ENCODE results near the gene DGKG.

The DGKG gene

DNA sequence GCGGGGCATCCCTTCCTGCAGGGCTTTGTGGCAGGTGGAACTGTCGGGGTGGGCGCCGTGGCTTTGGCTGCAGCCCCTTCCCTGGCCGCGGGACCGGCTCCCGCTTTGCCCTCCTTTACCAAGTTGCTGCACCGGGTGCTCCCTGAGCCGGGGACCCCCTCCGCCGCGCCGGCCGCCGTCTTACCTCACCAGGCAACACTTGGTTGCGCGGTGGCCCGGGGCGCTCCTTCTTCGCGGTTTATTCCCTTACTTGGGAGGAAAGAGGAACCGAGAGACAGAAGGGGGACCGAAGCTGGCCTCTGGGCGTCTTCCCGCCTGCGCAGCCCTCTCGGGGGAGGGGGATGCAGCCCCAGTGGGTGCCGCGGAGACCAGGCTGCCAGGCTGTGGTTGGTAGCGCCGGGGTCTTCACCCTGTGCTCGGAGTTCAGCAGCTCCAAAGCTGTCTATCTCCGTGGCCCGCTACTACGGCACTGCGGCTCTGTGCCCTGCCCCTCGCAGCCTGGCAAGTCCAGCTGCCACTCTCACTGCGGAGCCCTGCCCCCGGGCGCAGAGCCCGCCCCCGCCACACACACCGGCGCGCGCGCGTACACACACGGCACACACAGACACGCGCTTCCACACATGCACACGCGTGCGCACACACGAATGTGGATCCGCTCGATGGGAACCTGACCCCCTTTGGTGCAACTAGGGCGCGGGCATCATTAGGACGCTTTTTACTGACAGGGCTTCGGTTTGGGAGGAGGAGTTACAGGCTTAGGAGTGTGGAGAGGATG is at the start of gene DGKG:
Gene DGKG, minus strand, starts transcription at position 473 of the 775 bp plus-strand sequence. CDS start 41,775 bp downstream, outside the sequence.
- H3K36me3 ChIP-seq (ENCODE audit: insufficient read depth, insufficient read length, low read length): no peaks in the 10 kb centered on the region
- TF ChIP-seq SUZ12 (IDR thresholded peaks at IDR 0.05; ENCODE audit: extremely low read depth, insufficient read depth, insufficient read length): no peak
- no peak for TF ChIP-seq YY1 (IDR thresholded peaks at IDR 0.05; ENCODE audit: insufficient read depth, insufficient read length)
- TF ChIP-seq ZNF274 (IDR thresholded peaks at IDR 0.05; ENCODE audit: low read depth, low read length): no peak
- H3K9me3 ChIP-seq (ENCODE audit: insufficient read depth, low read length): no peaks in the 10 kb centered on the region
- H3K9ac ChIP-seq (ENCODE audit: insufficient read length, low read depth): peak within 1 kb of the TSS; percentile 68
- H3K4me1 ChIP-seq (ENCODE audit: insufficient read depth, insufficient read length): peaks cover 7% of the 10 kb centered on the region
- H3K27me3 ChIP-seq (ENCODE audit: insufficient read depth, insufficient read length): peaks cover 55% of the 10 kb centered on the region
- H3K4me3 ChIP-seq (ENCODE audit: insufficient read length, low read depth): peak within 1 kb of the TSS; percentile 47
- DNase-seq (ENCODE audit: low read depth, low spot score): no peak

DNA sequence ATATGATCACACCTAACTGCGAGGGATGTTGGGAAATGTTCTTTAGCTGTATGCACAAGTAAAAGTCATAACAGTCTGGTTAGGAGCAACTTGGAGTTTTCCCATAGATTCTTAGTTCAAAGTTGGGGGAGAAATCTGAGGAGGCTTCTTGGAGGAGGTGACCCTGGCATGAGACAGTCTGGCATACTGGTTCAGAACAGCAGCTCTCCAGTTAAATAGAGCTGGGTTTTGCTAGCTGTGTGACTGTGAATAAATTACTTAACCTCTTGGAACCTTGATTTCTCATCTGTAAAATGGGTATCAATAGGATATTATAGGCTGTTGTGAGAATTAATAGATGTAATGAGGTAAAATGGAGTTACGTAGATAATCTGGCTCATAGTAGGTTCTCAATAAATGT is 49.1 kb upstream of the DGKG start:
- no peak overlapping the region for H3K9ac ChIP-seq (ENCODE audit: insufficient read length, low read depth)
- DNase-seq (ENCODE audit: low read depth, low spot score): no peak
- no peaks in the 10 kb centered on the region for H3K9me3 ChIP-seq (ENCODE audit: insufficient read depth, low read length)
- H3K4me3 ChIP-seq (ENCODE audit: insufficient read length, low read depth): no peak overlapping the region
- no peaks in the 10 kb centered on the region for H3K36me3 ChIP-seq (ENCODE audit: insufficient read depth, insufficient read length, low read length)
- H3K27me3 ChIP-seq (ENCODE audit: insufficient read depth, insufficient read length): no peaks in the 10 kb centered on the region
- H3K4me1 ChIP-seq (ENCODE audit: insufficient read depth, insufficient read length): peaks cover 3% of the 10 kb centered on the region
- no peak for TF ChIP-seq YY1 (IDR thresholded peaks at IDR 0.05; ENCODE audit: insufficient read depth, insufficient read length)
- TF ChIP-seq ZNF274 (IDR thresholded peaks at IDR 0.05; ENCODE audit: low read depth, low read length): no peak
- no peak for TF ChIP-seq SUZ12 (IDR thresholded peaks at IDR 0.05; ENCODE audit: extremely low read depth, insufficient read depth, insufficient read length)

DNA sequence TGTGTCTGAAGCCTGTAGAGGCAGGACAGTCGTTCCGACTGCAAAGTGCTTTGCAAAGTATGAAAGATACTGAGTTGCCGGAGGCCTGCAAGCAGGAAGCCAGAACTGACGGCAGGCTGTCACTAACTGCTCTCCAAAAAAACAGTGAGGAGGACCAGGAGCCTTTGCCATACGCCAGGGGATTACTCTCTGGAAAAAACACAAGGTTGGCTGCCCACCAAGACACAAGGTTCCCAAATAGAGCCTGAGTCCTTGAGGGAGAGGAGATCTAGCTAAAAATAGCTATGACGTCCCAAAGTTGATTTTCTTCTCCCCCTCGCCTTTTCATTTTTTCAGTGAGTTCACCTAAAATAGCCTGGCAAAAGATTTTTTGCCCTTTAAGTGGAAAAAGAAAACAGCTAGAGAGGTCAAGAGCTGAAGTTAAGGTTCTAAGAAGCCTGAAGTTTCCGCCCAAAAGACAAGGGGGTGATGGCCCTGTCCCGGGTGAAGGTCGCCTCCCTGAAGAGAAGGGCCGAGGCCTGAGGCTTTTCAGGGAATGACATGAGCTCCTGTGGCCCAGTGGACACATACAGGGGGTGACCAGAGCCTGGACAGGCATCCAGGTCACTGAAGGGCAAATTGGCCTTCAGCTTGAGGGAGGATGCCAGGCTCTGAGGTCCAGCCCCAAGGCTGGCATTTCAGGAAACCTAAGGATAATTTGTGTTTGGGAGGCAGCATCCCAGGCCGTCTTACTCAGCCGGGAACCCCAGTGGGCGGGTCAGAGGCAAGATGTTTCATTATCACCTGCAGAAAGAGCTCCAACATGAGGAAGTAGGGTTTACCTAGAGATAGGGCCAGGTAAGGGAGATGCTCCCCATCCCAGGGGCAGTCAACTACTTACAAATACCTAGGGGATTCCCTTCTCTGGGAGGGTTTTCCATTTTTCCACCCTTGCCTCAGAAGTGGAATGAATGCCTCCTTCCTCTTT is 44.9 kb upstream of the DGKG start:
- H3K9me3 ChIP-seq (ENCODE audit: insufficient read depth, low read length): no peaks in the 10 kb centered on the region
- DNase-seq (ENCODE audit: low read depth, low spot score): no peak

DNA sequence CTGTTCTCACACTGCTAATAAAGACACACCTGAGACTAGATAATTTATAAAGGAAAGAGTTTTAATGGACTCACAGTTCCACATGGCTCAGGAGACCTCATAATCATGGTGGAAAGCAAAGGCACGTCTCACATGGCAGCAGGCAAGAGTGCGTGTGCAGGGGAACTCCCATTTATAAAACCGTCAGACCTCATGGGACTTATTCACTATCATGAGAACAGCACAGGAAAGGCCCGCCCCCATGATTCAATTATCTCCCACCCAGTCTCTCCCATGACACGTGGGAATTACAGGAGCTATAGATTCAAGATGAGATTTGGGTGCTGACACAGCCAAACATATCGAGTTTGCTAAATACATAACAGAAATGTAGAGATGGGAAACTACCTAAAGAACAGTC is 39.5 kb upstream of the DGKG start:
- TF ChIP-seq YY1 (IDR thresholded peaks at IDR 0.05; ENCODE audit: insufficient read depth, insufficient read length): no peak
- TF ChIP-seq ZNF274 (IDR thresholded peaks at IDR 0.05; ENCODE audit: low read depth, low read length): no peak
- TF ChIP-seq SUZ12 (IDR thresholded peaks at IDR 0.05; ENCODE audit: extremely low read depth, insufficient read depth, insufficient read length): no peak
- H3K9ac ChIP-seq (ENCODE audit: insufficient read length, low read depth): no peak overlapping the region
- no peaks in the 10 kb centered on the region for H3K27me3 ChIP-seq (ENCODE audit: insufficient read depth, insufficient read length)
- H3K9me3 ChIP-seq (ENCODE audit: insufficient read depth, low read length): no peaks in the 10 kb centered on the region
- no peaks in the 10 kb centered on the region for H3K36me3 ChIP-seq (ENCODE audit: insufficient read depth, insufficient read length, low read length)
- H3K4me1 ChIP-seq (ENCODE audit: insufficient read depth, insufficient read length): peaks cover 2% of the 10 kb centered on the region
- H3K4me3 ChIP-seq (ENCODE audit: insufficient read length, low read depth): no peak overlapping the region
- no peak for DNase-seq (ENCODE audit: low read depth, low spot score)

More for the DNA sequence above, 44.9 kb upstream of the DGKG start:
- no peaks in the 10 kb centered on the region for H3K27me3 ChIP-seq (ENCODE audit: insufficient read depth, insufficient read length)
- no peak overlapping the region for H3K9ac ChIP-seq (ENCODE audit: insufficient read length, low read depth)
- H3K4me3 ChIP-seq (ENCODE audit: insufficient read length, low read depth): no peak overlapping the region
- H3K36me3 ChIP-seq (ENCODE audit: insufficient read depth, insufficient read length, low read length): no peaks in the 10 kb centered on the region
- peaks cover 3% of the 10 kb centered on the region for H3K4me1 ChIP-seq (ENCODE audit: insufficient read depth, insufficient read length)
- no peak for TF ChIP-seq YY1 (IDR thresholded peaks at IDR 0.05; ENCODE audit: insufficient read depth, insufficient read length)
- no peak for TF ChIP-seq ZNF274 (IDR thresholded peaks at IDR 0.05; ENCODE audit: low read depth, low read length)
- TF ChIP-seq SUZ12 (IDR thresholded peaks at IDR 0.05; ENCODE audit: extremely low read depth, insufficient read depth, insufficient read length): no peak

- no peak for DNase-seq (ENCODE audit: low read depth, low spot score)
- no peaks in the 10 kb centered on the region for H3K9me3 ChIP-seq (ENCODE audit: insufficient read depth, low read length)
- TF ChIP-seq ZNF274 (IDR thresholded peaks at IDR 0.05; ENCODE audit: low read depth, low read length) (no peak), YY1 (IDR thresholded peaks at IDR 0.05; ENCODE audit: insufficient read depth, insufficient read length) (no peak), SUZ12 (IDR thresholded peaks at IDR 0.05; ENCODE audit: extremely low read depth, insufficient read depth, insufficient read length) (no peak)
- no peaks in the 10 kb centered on the region for H3K27me3 ChIP-seq (ENCODE audit: insufficient read depth, insufficient read length)
- no peaks in the 10 kb centered on the region for H3K36me3 ChIP-seq (ENCODE audit: insufficient read depth, insufficient read length, low read length)
- peaks cover 2% of the 10 kb centered on the region for H3K4me1 ChIP-seq (ENCODE audit: insufficient read depth, insufficient read length)
- no peak overlapping the region for H3K4me3 ChIP-seq (ENCODE audit: insufficient read length, low read depth)
- H3K9ac ChIP-seq (ENCODE audit: insufficient read length, low read depth): no peak overlapping the region
Measured at GRCh38 chr3:186400662-186401061, 38.6 kb upstream of the DGKG start.

DNA sequence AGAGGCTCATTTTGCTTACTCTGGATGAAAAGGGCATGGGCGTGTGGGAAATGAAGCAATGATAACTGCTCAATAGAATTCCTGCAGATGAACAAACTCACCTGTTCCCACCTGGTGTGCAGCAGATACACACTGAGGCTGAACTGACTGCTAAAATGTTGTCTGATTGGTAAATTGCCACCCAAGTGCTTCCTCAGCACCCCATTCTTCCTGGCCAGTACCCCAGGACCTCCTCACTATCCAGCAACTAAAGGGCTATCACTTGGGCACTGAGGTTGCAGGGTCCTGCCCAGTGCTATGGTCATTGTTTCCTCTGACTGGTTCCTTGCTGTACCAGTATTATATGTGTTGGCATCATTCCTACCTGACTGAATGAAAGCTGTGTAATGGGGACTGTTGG is 38.0 kb upstream of the DGKG start:
- Histone ChIP-seq H3K4me3 (ENCODE audit: insufficient read length, low read depth) (no peak overlapping the region), H3K27me3 (ENCODE audit: insufficient read depth, insufficient read length) (no peaks in the 10 kb centered on the region), H3K9ac (ENCODE audit: insufficient read length, low read depth) (no peak overlapping the region), H3K9me3 (ENCODE audit: insufficient read depth, low read length) (no peaks in the 10 kb centered on the region), H3K4me1 (ENCODE audit: insufficient read depth, insufficient read length) (peaks cover 2% of the 10 kb centered on the region), H3K36me3 (ENCODE audit: insufficient read depth, insufficient read length, low read length) (no peaks in the 10 kb centered on the region)
- no peak for TF ChIP-seq YY1 (IDR thresholded peaks at IDR 0.05; ENCODE audit: insufficient read depth, insufficient read length)
- TF ChIP-seq ZNF274 (IDR thresholded peaks at IDR 0.05; ENCODE audit: low read depth, low read length): no peak
- no peak for TF ChIP-seq SUZ12 (IDR thresholded peaks at IDR 0.05; ENCODE audit: extremely low read depth, insufficient read depth, insufficient read length)
- DNase-seq (ENCODE audit: low read depth, low spot score): no peak

Data from NT2/D1 (cell line).